Brain microvascular endothelial cell (primary cell): ENCODE data around the gene BCL7A.
"Not testable (repeated sequence)": the region's sequence is repeated elsewhere in the genome, so short reads cannot be mapped to it uniquely, and the experiment has no call there.

Experiments used
- DNase-seq: peaks from one replicate; pipeline ENCODE4 v3.0.0-alpha.2; 2020
- H3K27ac ChIP-seq: fragments of 250-450 bp; sonication (Bioruptor Pico); 2 replicates; pipeline ENCODE4 v1.5.1; 2020; ENCODE audit warnings: mild to moderate bottlenecking, moderate library complexity
- H3K27me3 ChIP-seq: fragments of 250-450 bp; sonication (Bioruptor Pico); replicated peaks from 2 replicates; pipeline ENCODE4 v1.5.1; 2020; ENCODE audit warnings: mild to moderate bottlenecking
- H3K36me3 ChIP-seq: fragments of 250-450 bp; sonication (Bioruptor Pico); replicated peaks from 2 replicates; pipeline ENCODE4 v1.5.1; 2020; ENCODE audit warnings: mild to moderate bottlenecking
- H3K4me3 ChIP-seq: 2 replicates; pipeline ENCODE4 v1.5.1; 2011; ENCODE audit warnings: low read depth, mild to moderate bottlenecking, control low read depth, low read length, moderate library complexity
- in situ Hi-C: cut with HindIII; loops from 2 replicates; pipeline ENCODE4 v1.10.0; 2017; ENCODE audit warnings: low sequenced_read_pairs, low pct_ligation_motif_present
- TF ChIP-seq, protein P1 (sequence below): IDR thresholded peaks from 2 replicates; pipeline ENCODE4 v1.5.1; 2011; ENCODE audit warnings: low read depth, mild to moderate bottlenecking, moderate library complexity, low read length, control low read depth, inconsistent platforms; ENCODE audit errors: missing control alignments

Gene BCL7A

DNA sequence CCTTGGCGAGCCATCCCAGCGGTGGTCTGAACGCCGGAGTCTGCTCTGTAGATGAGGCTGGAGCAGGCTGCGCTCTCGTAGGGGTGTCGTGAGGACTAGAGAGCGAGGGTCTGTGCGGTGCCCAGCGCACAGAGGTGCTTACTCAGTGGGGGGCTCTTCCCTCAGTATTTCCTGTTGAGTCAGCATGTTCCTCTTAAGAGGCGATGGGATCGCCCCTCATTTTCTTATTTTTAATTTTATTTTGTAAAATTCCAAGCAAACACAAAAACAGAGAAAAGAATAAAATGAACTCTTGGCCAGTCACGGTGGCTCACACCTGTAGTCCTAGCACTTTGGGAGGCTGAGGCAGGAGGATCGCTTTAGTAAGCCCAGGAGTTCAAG lies 40.8 kb upstream of the BCL7A start:
- Histone ChIP-seq H3K27ac (peak overlapping the region; percentile 16), H3K27me3 (no peaks in the 10 kb centered on the region), H3K36me3 (no peaks in the 10 kb centered on the region), H3K4me3 (no peak overlapping the region)
- in situ Hi-C loops = no loop called here
- TF ChIP-seq, protein P1, sequence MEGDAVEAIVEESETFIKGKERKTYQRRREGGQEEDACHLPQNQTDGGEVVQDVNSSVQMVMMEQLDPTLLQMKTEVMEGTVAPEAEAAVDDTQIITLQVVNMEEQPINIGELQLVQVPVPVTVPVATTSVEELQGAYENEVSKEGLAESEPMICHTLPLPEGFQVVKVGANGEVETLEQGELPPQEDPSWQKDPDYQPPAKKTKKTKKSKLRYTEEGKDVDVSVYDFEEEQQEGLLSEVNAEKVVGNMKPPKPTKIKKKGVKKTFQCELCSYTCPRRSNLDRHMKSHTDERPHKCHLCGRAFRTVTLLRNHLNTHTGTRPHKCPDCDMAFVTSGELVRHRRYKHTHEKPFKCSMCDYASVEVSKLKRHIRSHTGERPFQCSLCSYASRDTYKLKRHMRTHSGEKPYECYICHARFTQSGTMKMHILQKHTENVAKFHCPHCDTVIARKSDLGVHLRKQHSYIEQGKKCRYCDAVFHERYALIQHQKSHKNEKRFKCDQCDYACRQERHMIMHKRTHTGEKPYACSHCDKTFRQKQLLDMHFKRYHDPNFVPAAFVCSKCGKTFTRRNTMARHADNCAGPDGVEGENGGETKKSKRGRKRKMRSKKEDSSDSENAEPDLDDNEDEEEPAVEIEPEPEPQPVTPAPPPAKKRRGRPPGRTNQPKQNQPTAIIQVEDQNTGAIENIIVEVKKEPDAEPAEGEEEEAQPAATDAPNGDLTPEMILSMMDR = no peak
- DNase-seq = no peak

DNA sequence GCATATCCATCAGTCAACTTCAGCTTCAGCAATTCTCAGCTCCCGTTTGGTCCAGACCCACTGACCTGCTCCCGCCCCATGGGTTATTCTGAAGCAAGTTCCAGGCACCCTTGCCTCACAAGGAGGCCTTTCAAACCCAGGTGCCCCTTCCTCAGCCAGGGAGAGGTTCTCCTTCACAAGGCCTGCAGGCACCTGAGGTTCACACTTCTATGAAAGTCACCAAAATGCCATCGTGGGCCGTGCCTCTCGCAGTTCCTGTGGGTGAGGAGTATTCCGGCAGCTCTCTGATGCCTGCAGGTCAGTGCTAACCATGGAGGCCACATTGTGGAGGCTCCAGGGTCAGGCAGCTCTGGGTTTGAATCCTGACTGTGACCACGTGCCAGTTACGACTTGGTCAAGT lies 40.2 kb upstream of the BCL7A start:
- DNase-seq = no peak
- in situ Hi-C loops = no loop called here
- no peak overlapping the region for H3K27ac ChIP-seq
- H3K36me3 ChIP-seq = no peaks in the 10 kb centered on the region
- TF ChIP-seq, protein P1 = no peak
- H3K27me3 ChIP-seq = no peaks in the 10 kb centered on the region
- H3K4me3 ChIP-seq = no peak overlapping the region

- no peak for DNase-seq
- TF ChIP-seq, protein P1 = no peak
- Histone ChIP-seq H3K27me3 (no peaks in the 10 kb centered on the region), H3K4me3 (no peak overlapping the region), H3K27ac (no peak overlapping the region), H3K36me3 (no peaks in the 10 kb centered on the region)
- in situ Hi-C loops = no loop called here
Observed at GRCh38 chr12:121982950-121983349, 38.7 kb upstream of the BCL7A start.

- no peak for DNase-seq
- Histone ChIP-seq H3K36me3 (no peaks in the 10 kb centered on the region), H3K4me3 (no peak overlapping the region), H3K27me3 (no peaks in the 10 kb centered on the region), H3K27ac (no peak overlapping the region)
- in situ Hi-C loops = no loop called here
- TF ChIP-seq, protein P1 = no peak
Observed at GRCh38 chr12:121983536-121984210, 38.0 kb upstream of the BCL7A start.

DNA sequence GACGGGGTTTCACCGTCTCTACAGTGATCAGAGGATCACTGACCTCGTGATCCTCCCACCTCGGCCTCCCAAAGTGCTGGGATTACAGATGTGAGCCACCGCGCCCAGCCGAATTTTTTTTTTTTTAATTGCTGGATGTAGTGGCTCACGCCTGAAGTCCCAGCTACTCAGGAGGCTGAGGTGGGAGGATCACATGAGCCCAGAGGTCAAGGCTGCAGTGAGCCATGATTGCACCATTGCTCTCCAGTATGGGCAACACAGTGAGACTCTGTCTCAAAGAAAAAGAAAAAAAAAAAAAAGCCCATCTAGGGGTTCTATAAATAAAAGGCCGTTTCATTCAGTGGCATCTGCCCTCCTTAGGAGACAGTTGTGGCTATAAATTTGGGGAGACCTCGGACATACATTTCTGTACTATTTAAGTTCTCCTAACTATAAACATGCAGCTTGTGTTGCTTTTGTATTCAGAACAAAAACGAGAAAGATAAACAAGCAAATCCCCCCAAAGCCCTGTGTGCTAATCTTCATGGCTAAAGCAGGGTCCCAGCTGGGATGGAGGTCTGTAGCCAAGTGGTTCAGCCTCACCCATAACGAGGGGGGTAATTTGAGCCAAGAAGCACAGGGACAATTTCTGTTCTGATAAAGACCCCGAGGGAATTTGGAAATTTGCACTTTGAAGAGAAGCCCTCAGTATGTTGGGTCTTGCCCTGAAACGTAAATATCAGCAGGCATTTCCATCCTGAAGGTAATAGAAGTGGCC lies 35.0 kb upstream of the BCL7A start:
- in situ Hi-C loops = no loop called here
- TF ChIP-seq, protein P1 = no peak
- H3K27me3 ChIP-seq = no peaks in the 10 kb centered on the region
- H3K36me3 ChIP-seq = no peaks in the 10 kb centered on the region
- no peak overlapping the region for H3K27ac ChIP-seq
- DNase-seq = no peak
- no peak overlapping the region for H3K4me3 ChIP-seq

GRCh38 chr12:121988519-121988918 lies 33.2 kb upstream of the BCL7A start:
- H3K4me3 ChIP-seq, DNase-seq, in situ Hi-C loops, H3K27me3 ChIP-seq, H3K27ac ChIP-seq, H3K36me3 ChIP-seq: not testable (repeated sequence)
